ENCODE results near the gene AMHR2. TPM values are rescaled to one million over a fixed set of nuclear protein-coding genes. Genes with fewer than 3 reads are reported as not detected.
A peak's percentile ranks its signal among the peaks of the same experiment; 100 is the strongest.

Gene AMHR2
- total RNA-seq, 5 donors from 2014 or later (not counting 1 experiment from before 2014, with no cell fraction given) = 0.19 TPM; not detected in 4

DNA sequence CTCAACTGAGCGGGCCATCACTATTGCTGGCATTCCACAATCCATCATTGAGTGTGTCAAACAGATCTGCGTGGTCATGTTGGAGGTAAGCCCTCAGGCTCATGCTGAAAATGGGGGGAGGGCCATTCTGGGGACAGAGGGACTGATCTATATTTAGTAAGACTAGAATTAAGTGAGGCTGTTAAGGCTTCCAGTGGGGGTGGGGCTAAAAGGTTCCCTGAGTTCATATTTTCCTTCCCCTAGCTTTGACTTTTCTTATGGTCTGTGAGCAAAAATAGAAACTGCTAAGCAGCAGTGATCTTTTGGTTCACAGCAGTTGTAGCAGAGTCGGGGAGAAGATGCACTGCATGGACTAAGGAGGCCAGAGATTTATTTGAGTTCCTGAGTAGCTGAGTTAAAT is 37.4 kb downstream of the AMHR2 start:
- H3K4me1 ChIP-seq (ENCODE audit: control insufficient read depth in 1 of 2, extremely low read depth in 1 of 2, insufficient read depth in 2 of 2, low read length in 2 of 2) = peaks cover 0 to 3% of the 10 kb centered on the region in 2 experiments
- peaks cover 36 to 40% (median 36%) of the 10 kb centered on the region in 3 donors for H3K4me1 Mint-ChIP-seq
- CTCF ChIA-PET = no interaction called here
- H3K9me3 Mint-ChIP-seq = no peaks in the 10 kb centered on the region
- ATAC-seq (replicated peaks in 1 of 4) = no peak
- peaks cover 11 to 99% of the 10 kb centered on the region in 2 donors for H3K36me3 ChIP-seq (ENCODE audit: control insufficient read depth in 2 of 2, extremely low read depth in 1 of 2, insufficient read depth in 1 of 2, low read length in 1 of 2)
- DNase-seq = no peak
- POLR2A ChIA-PET = interaction anchor here in 1 of 2 donors (0.6 kb wide), 1 partner anchor 134 kb away, joined by 3 read pairs; no protein-coding TSS in a partner anchor
- peak overlapping the region in 1 of 3 donors; percentile 17 for H3K4me3 Mint-ChIP-seq
- 60% methylated on average over 1 of the region's 3 CpGs for WGBS (ENCODE audit: insufficient coverage)
- H3K9me3 ChIP-seq = no peaks in the 10 kb centered on the region
- no peaks in the 10 kb centered on the region for H3K27me3 Mint-ChIP-seq
- H3K27ac ChIP-seq (ENCODE audit: low read length) = no peak overlapping the region
- peaks cover 63% of the 10 kb centered on the region for H3K36me3 Mint-ChIP-seq
- no peaks in the 10 kb centered on the region for H3K27me3 ChIP-seq (replicated peaks in 1 of 2; ENCODE audit: control insufficient read depth in 2 of 2, extremely low read depth in 1 of 2, insufficient read depth in 2 of 2, low read length in 1 of 2)
- H3K27ac Mint-ChIP-seq = peak overlapping the region; percentile 44 to 52
- H3K4me3 ChIP-seq (ENCODE audit: control insufficient read depth in 1 of 2, extremely low read depth in 1 of 2, low read length in 1 of 2) = no peak overlapping the region

DNA sequence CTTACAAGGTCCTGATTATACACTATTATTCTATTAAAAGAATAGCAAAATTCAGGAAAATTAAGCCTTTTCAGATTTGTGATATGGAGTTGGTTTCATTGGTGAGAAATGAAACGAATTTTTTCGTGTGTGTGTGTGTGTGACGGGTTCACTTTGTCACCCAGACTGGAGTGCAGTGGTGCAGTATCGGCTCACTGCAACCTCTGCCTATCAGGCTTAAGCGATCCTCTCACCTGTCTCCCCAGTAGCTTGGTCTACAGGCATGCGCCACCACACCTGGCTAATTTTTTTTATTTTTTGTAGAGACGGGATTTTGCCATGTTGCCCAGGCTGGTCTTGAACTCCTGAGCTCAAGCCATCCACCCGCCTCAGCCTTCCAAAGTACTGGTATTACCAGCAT is 37.9 kb downstream of the AMHR2 start:
- H3K27me3 Mint-ChIP-seq = no peaks in the 10 kb centered on the region
- no peak overlapping the region for H3K27ac ChIP-seq (ENCODE audit: low read length)
- H3K4me3 Mint-ChIP-seq = no peak overlapping the region
- no CpG with 5 or more reads among the region's 8 CpGs for WGBS (ENCODE audit: insufficient coverage)
- H3K36me3 Mint-ChIP-seq = peaks cover 66% of the 10 kb centered on the region
- H3K27ac Mint-ChIP-seq = no peak overlapping the region
- H3K27me3 ChIP-seq (replicated peaks in 1 of 2; ENCODE audit: control insufficient read depth in 2 of 2, extremely low read depth in 1 of 2, insufficient read depth in 2 of 2, low read length in 1 of 2) = no peaks in the 10 kb centered on the region
- no peak for ATAC-seq (replicated peaks in 1 of 4)
- no peak for DNase-seq
- H3K4me1 Mint-ChIP-seq = peaks cover 36 to 40% (median 38%) of the 10 kb centered on the region in 3 donors
- H3K36me3 ChIP-seq (ENCODE audit: control insufficient read depth in 2 of 2, extremely low read depth in 1 of 2, insufficient read depth in 1 of 2, low read length in 1 of 2) = peaks cover 14 to 100% of the 10 kb centered on the region in 2 donors
- no peaks in the 10 kb centered on the region for H3K9me3 Mint-ChIP-seq
- POLR2A ChIA-PET = interaction anchor here in 1 of 2 donors (0.6 kb wide), 1 partner anchor 135 kb away, joined by 3 read pairs; no protein-coding TSS in a partner anchor
- CTCF ChIA-PET = interaction anchor here (0.5 to 1.0 kb wide), 2 partner anchors 10 to 20 kb away, joined by 3 to 7 read pairs; no protein-coding TSS in a partner anchor
- H3K9me3 ChIP-seq = no peaks in the 10 kb centered on the region
- H3K4me1 ChIP-seq (ENCODE audit: control insufficient read depth in 1 of 2, extremely low read depth in 1 of 2, insufficient read depth in 2 of 2, low read length in 2 of 2) = peaks cover 0 to 3% of the 10 kb centered on the region in 2 experiments
- H3K4me3 ChIP-seq (ENCODE audit: control insufficient read depth in 1 of 2, extremely low read depth in 1 of 2, low read length in 1 of 2) = no peak overlapping the region

DNA sequence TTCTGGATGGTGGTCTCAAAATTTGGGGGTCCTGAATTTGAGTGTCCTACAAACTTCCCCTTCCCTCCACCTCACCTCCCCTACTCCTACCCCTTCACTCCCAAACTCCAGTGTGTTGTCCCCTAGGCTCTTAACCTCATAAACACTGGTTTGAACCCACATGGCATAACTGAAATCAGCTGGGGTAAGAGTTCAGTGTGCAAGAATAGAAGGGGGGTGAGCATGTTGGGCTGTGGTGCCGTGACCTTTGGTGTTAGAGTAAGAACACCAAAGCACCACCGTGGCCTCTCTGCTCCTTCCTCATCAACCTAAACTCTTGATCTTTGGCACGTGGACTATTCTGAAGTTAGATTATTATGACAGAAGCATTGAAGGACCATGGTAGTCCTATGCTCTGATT is 39.3 kb downstream of the AMHR2 start:
- CTCF ChIA-PET = no interaction called here

DNA sequence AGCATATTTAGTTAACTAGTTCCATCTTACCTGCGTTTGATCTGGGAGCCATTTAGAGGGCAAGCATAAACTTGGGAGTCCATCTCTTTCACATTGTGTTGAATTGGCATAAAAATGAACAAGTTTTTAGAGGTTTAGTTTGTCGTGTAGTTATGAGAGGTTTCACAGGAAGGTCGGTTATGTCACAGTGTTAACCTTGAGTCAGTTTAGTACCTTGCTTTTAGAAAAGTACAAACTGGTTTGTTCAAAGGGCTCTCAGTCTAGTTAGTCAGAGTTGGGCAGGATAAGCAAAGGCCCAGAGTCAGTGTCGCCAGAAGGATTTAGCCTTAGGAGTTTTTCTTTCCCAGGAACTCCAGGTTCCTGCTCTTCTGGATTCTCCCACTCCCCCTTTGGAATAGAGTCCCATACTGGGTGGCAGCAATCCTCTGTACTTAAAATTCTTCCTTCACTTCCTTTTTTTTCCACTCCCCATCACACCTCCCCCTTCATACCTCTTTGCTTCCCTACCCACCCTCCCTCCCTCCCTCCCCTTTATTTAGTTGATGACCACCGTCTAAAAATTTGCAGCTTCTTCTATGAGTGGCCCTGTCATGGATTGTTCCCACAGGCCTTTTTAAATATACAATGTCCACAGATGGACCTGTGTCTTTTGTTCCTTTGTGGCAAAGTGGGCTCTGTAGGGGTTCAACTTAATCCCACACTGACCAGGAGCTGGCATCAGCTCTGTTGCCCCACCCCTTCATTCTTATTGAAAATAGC is 40.3 kb downstream of the AMHR2 start:
- Histone ChIP-seq H3K27ac (ENCODE audit: low read length) (no peak overlapping the region), H3K36me3 (ENCODE audit: control insufficient read depth in 2 of 2, extremely low read depth in 1 of 2, insufficient read depth in 1 of 2, low read length in 1 of 2) (peaks cover 26 to 99% of the 10 kb centered on the region in 2 donors), H3K4me3 (ENCODE audit: control insufficient read depth in 1 of 2, extremely low read depth in 1 of 2, low read length in 1 of 2) (no peak overlapping the region), H3K27me3 (replicated peaks in 1 of 2; ENCODE audit: control insufficient read depth in 2 of 2, extremely low read depth in 1 of 2, insufficient read depth in 2 of 2, low read length in 1 of 2) (no peaks in the 10 kb centered on the region), H3K4me1 (ENCODE audit: control insufficient read depth in 1 of 2, extremely low read depth in 1 of 2, insufficient read depth in 2 of 2, low read length in 2 of 2) (peaks cover 0 to 3% of the 10 kb centered on the region in 2 experiments), H3K9me3 (no peaks in the 10 kb centered on the region)
- H3K27ac Mint-ChIP-seq = no peak overlapping the region
- H3K9me3 Mint-ChIP-seq = no peaks in the 10 kb centered on the region
- no CpG with 5 or more reads among the region's 5 CpGs for WGBS (ENCODE audit: insufficient coverage)
- DNase-seq (no peak), ATAC-seq (replicated peaks in 1 of 4) (no peak)
- ChIA-PET POLR2A (interaction anchor here in 1 of 2 donors (1.0 kb wide), 1 partner anchor 10 kb away, joined by 3 read pairs; no protein-coding TSS in a partner anchor), CTCF (interaction anchor here in 1 of 2 donors (0.9 to 1.4 kb wide), 3 partner anchors 9 to 45 kb away, joined by 3 to 7 read pairs (median 4); no protein-coding TSS in a partner anchor)
- no peaks in the 10 kb centered on the region for H3K27me3 Mint-ChIP-seq
- no peak overlapping the region for H3K4me3 Mint-ChIP-seq
- H3K36me3 Mint-ChIP-seq = peaks cover 71% of the 10 kb centered on the region
- H3K4me1 Mint-ChIP-seq = peaks cover 41 to 52% (median 44%) of the 10 kb centered on the region in 3 donors

More for the DNA sequence above, 39.3 kb downstream of the AMHR2 start:
- H3K27me3 ChIP-seq (replicated peaks in 1 of 2; ENCODE audit: control insufficient read depth in 2 of 2, extremely low read depth in 1 of 2, insufficient read depth in 2 of 2, low read length in 1 of 2) = no peaks in the 10 kb centered on the region
- H3K4me1 Mint-ChIP-seq = peaks cover 42 to 48% (median 45%) of the 10 kb centered on the region in 3 donors
- peaks cover 18 to 100% of the 10 kb centered on the region in 2 donors for H3K36me3 ChIP-seq (ENCODE audit: control insufficient read depth in 2 of 2, extremely low read depth in 1 of 2, insufficient read depth in 1 of 2, low read length in 1 of 2)
- no peak overlapping the region for H3K4me3 Mint-ChIP-seq
- no CpG with 5 or more reads among the region's 3 CpGs for WGBS (ENCODE audit: insufficient coverage)
- no peak overlapping the region for H3K27ac ChIP-seq (ENCODE audit: low read length)
- H3K36me3 Mint-ChIP-seq = peaks cover 72% of the 10 kb centered on the region
- peaks cover 0 to 3% of the 10 kb centered on the region in 2 experiments for H3K4me1 ChIP-seq (ENCODE audit: control insufficient read depth in 1 of 2, extremely low read depth in 1 of 2, insufficient read depth in 2 of 2, low read length in 2 of 2)
- no peaks in the 10 kb centered on the region for H3K9me3 Mint-ChIP-seq
- peak overlapping the region in 1 of 2 donors; percentile 12 for H3K27ac Mint-ChIP-seq
- no peaks in the 10 kb centered on the region for H3K9me3 ChIP-seq
- DNase-seq (no peak), ATAC-seq (replicated peaks in 1 of 4) (no peak)
- POLR2A ChIA-PET = no interaction called here
- no peaks in the 10 kb centered on the region for H3K27me3 Mint-ChIP-seq
- H3K4me3 ChIP-seq (ENCODE audit: control insufficient read depth in 1 of 2, extremely low read depth in 1 of 2, low read length in 1 of 2) = no peak overlapping the region

DNA sequence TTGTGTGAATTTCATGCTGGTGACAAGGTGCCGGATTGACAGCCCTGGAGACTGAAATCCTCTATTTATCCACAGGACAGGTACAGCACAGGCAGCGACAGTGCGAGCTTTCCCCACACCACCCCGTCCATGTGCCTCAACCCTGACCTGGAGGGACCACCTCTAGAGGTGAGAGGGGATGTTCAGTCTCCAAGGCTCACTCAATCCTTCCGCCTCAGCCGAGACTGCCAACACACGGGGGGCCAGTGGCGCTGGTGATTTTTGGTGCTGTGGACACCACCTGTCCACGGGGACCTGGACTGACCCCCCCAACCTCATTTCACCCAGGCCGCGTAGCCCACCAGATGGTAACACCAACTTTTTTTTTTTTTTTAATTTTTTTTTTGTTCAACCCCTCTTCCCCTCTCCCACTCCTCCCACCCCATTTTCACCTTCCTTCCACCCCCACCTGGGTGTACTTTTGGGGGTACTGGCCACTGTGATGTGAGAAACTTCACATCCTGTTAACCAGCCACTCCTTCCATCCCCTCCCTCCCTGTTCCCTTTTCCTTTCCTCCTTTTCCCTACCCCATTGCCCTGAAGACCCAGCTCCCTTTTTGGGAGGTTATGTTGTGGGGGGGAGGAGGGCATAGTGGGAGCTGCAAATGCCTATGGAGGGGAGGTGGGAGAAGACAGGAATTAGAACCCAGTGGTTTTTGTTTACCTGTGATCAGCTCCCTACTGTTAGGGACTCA is 41.2 kb downstream of the AMHR2 start:
- Histone ChIP-seq H3K4me3 (ENCODE audit: control insufficient read depth in 1 of 2, extremely low read depth in 1 of 2, low read length in 1 of 2) (no peak overlapping the region), H3K27ac (ENCODE audit: low read length) (no peak overlapping the region), H3K4me1 (ENCODE audit: control insufficient read depth in 1 of 2, extremely low read depth in 1 of 2, insufficient read depth in 2 of 2, low read length in 2 of 2) (peaks cover 0 to 3% of the 10 kb centered on the region in 2 experiments), H3K9me3 (no peaks in the 10 kb centered on the region), H3K36me3 (ENCODE audit: control insufficient read depth in 2 of 2, extremely low read depth in 1 of 2, insufficient read depth in 1 of 2, low read length in 1 of 2) (peaks cover 26 to 99% of the 10 kb centered on the region in 2 donors), H3K27me3 (replicated peaks in 1 of 2; ENCODE audit: control insufficient read depth in 2 of 2, extremely low read depth in 1 of 2, insufficient read depth in 2 of 2, low read length in 1 of 2) (no peaks in the 10 kb centered on the region)
- WGBS (ENCODE audit: insufficient coverage) = 90% methylated on average over 2 of the region's 11 CpGs
- H3K4me1 Mint-ChIP-seq = peaks cover 39 to 49% (median 40%) of the 10 kb centered on the region in 3 donors
- peaks cover 66% of the 10 kb centered on the region for H3K36me3 Mint-ChIP-seq
- H3K4me3 Mint-ChIP-seq = no peak overlapping the region
- no peak for ATAC-seq (replicated peaks in 1 of 4)
- ChIA-PET POLR2A (interaction anchor here (0.5 to 1.2 kb wide), 3 partner anchors 9 to 194 kb away, joined by 3 read pairs; no protein-coding TSS in a partner anchor), CTCF (interaction anchor here (0.6 to 1.4 kb wide), 7 partner anchors 8 to 44 kb away, joined by 3 to 8 read pairs (median 5); no protein-coding TSS in a partner anchor)
- peak overlapping the region in 1 of 2 donors; percentile 61 for H3K27ac Mint-ChIP-seq
- H3K27me3 Mint-ChIP-seq = no peaks in the 10 kb centered on the region
- no peak for DNase-seq
- no peaks in the 10 kb centered on the region for H3K9me3 Mint-ChIP-seq

DNA sequence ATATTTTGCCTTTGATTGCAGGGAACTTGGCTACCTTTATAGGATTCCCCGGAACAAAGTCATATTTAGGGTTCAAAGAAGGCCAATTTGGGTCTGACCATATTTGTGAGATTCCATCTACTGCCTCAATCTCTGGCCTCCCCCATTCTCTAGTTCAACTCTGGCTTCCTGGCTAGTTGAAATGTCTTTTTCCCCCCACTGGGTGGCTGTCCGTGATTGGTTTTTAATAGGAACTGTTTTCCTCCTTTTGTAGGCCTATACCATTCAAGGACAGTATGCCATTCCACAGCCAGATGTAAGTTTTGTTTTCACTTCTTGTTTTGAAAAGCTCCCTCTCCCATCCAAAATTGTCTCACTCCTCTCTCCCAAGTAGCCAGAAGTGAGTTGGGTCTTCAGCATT is 42.0 kb downstream of the AMHR2 start:
- Histone ChIP-seq H3K4me3 (ENCODE audit: control insufficient read depth in 1 of 2, extremely low read depth in 1 of 2, low read length in 1 of 2) (no peak overlapping the region), H3K9me3 (no peaks in the 10 kb centered on the region), H3K36me3 (ENCODE audit: control insufficient read depth in 2 of 2, extremely low read depth in 1 of 2, insufficient read depth in 1 of 2, low read length in 1 of 2) (peaks cover 30 to 99% of the 10 kb centered on the region in 2 donors), H3K4me1 (ENCODE audit: control insufficient read depth in 1 of 2, extremely low read depth in 1 of 2, insufficient read depth in 2 of 2, low read length in 2 of 2) (peaks cover 0 to 10% of the 10 kb centered on the region in 2 experiments), H3K27ac (ENCODE audit: low read length) (no peak overlapping the region), H3K27me3 (replicated peaks in 1 of 2; ENCODE audit: control insufficient read depth in 2 of 2, extremely low read depth in 1 of 2, insufficient read depth in 2 of 2, low read length in 1 of 2) (no peaks in the 10 kb centered on the region)
- H3K4me3 Mint-ChIP-seq = no peak overlapping the region
- peaks cover 32 to 42% (median 34%) of the 10 kb centered on the region in 3 donors for H3K4me1 Mint-ChIP-seq
- DNase-seq (no peak), ATAC-seq (replicated peaks in 1 of 4) (no peak)
- no peaks in the 10 kb centered on the region for H3K27me3 Mint-ChIP-seq
- no peaks in the 10 kb centered on the region for H3K9me3 Mint-ChIP-seq
- peak overlapping the region in 1 of 2 donors; percentile 34 for H3K27ac Mint-ChIP-seq
- peaks cover 61% of the 10 kb centered on the region for H3K36me3 Mint-ChIP-seq
- 100% methylated on average over 1 of the region's 2 CpGs for WGBS (ENCODE audit: insufficient coverage)
- ChIA-PET CTCF (interaction anchor here (0.6 to 1.0 kb wide), 2 partner anchors 26 to 43 kb away, joined by 3 to 5 read pairs; no protein-coding TSS in a partner anchor), POLR2A (interaction anchor here (0.5 to 1.2 kb wide), 2 partner anchors 10 to 13 kb away, joined by 3 read pairs; no protein-coding TSS in a partner anchor)

Measured in T-cell (primary cell).